Urinary bladder (tissue), 4 donors: ENCODE data around the gene MAGI3. TPM values are rescaled to one million over a fixed set of nuclear protein-coding genes. Genes with fewer than 3 reads are reported as not detected.
"Not testable (repeated sequence)": the region's sequence is repeated elsewhere in the genome, so short reads cannot be mapped to it uniquely, and the experiment has no call there.

Source experiments
- DNase-seq: peaks from one replicate; pipeline ENCODE4 v3.0.0-alpha.2; 2015; ENCODE audit errors: extremely low spot score
- H3K27ac ChIP-seq: one replicate; pipeline ENCODE4 v1.5.1; 2013; ENCODE audit warnings: low read depth, mild to moderate bottlenecking, moderate library complexity
- H3K36me3 ChIP-seq: one replicate; pipeline ENCODE4 v1.6.1; 2013; ENCODE audit warnings: mild to moderate bottlenecking, moderate library complexity; ENCODE audit not compliant: insufficient read depth
- H3K4me1 ChIP-seq: one replicate; pipeline ENCODE4 v1.6.1; 2013; ENCODE audit warnings: mild to moderate bottlenecking, moderate library complexity; ENCODE audit not compliant: insufficient read depth
- H3K4me3 ChIP-seq: one replicate; pipeline ENCODE4 v1.5.1; 2013; ENCODE audit warnings: low read depth, low read length
- WGBS: extraction: QIAGEN DNeasy Blood & Tissue Kit; methylation state at CpG from one replicate; pipeline ENCODE4 v1.1.7; 2013; 5-methylcytosine and 5-hydroxymethylcytosine counted together
- polyA plus RNA-seq: library from polyadenylated mRNA; stranded (reverse); fragments of 200-250 nt; gene quantifications from one replicate; pipeline ENCODE4 v1.2.3, GENCODE V29; 2013
- total RNA-seq: library from RNA; depleted of rRNA; stranded (reverse); fragments of >200 nt; gene quantifications from one replicate; pipeline ENCODE4 v1.2.3, GENCODE V29; 2014
- donor health status: healthy with polysubstance abuse.
- donor health status: healthy.

The MAGI3 gene
- total and polyA plus RNA-seq, 2 donors: 6.1 to 34.7 TPM

- Histone ChIP-seq H3K36me3 (no peaks in the 10 kb centered on the region), H3K4me3 (no peak overlapping the region), H3K4me1 (no peaks in the 10 kb centered on the region), H3K27ac (no peak overlapping the region)
- no peak for DNase-seq
- 85% methylated on average over 3 of the region's 3 CpGs for WGBS
Measured at GRCh38 chr1:113438505-113439276, 48.4 kb downstream of the MAGI3 start.

DNA sequence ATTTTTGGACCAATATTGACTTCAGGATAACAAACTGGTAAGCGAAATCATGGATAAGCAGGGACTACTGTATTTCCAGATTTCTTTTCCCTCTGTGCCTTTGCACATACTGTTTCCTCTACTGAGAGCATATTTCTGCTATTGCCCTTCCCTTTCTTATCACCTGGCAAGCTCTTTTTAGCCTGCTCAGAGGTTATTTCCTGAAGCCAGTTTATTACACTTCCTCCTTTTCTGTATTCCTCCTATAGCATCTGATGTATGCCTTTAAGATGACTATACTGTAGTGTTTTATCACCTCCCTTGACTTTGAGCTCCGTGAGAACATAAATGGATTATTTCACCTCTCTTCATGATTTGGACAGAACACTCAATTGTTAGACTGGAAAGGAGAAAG, 49.0 kb downstream of the MAGI3 start:
- H3K36me3 ChIP-seq: no peaks in the 10 kb centered on the region
- 85% methylated on average over 2 of the region's 2 CpGs for WGBS
- H3K4me3 ChIP-seq: no peak overlapping the region
- no peak for DNase-seq
- H3K27ac ChIP-seq: no peak overlapping the region
- no peaks in the 10 kb centered on the region for H3K4me1 ChIP-seq

- no peaks in the 10 kb centered on the region for H3K36me3 ChIP-seq
- 65% methylated on average over 2 of the region's 2 CpGs for WGBS
Measured at GRCh38 chr1:113442131-113442530, 51.8 kb downstream of the MAGI3 start.

DNA sequence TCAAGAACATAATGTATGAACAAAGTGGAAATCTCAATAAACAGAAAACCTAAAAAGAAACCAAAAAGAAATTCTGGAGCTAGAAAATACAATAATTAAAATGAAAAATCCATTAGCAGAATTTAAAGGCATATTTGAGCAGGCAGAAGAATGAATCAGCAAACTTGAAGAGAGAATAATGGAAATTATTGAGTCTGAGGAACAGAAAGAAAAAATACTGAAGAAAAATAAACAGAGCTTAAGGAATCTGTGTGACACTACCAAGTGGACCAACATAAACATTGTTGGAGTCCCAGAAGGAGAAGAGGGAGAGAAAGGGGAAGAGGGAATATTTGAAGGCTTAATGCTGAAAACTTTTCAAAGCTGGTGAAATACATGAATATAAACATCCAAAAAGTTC, 54.5 kb downstream of the MAGI3 start:
- DNase-seq: no peak
- Histone ChIP-seq H3K4me3 (no peak overlapping the region), H3K27ac (no peak overlapping the region), H3K36me3 (no peaks in the 10 kb centered on the region), H3K4me1 (no peaks in the 10 kb centered on the region)

More at GRCh38 chr1:113442131-113442530, 51.8 kb downstream of the MAGI3 start:
- Histone ChIP-seq H3K4me1 (no peaks in the 10 kb centered on the region), H3K4me3 (no peak overlapping the region), H3K27ac (no peak overlapping the region)
- no peak for DNase-seq

DNA sequence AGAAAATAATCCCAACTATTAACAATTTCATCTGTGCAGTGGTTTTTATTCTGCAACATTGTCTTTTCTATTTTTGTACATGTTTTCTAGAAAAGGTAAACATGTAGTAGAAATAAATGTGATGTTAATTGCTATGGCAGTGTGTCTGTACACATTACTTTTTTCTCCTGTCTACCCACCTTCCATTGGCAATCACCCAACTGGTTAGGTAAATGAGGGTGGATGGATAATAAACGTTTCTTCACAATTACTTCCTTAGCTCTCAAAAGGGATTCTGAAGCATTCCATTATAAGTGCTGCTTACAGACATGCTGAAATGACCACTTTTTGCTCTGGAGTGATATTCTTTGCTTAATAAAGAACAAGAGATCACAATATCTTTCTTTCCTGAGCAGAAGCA, 61.4 kb downstream of the MAGI3 start:
- no peaks in the 10 kb centered on the region for H3K36me3 ChIP-seq
- H3K4me1 ChIP-seq: no peaks in the 10 kb centered on the region
- H3K4me3 ChIP-seq: no peak overlapping the region
- 14% methylated on average over 1 of the region's 1 CpG for WGBS
- H3K27ac ChIP-seq: no peak overlapping the region
- DNase-seq: no peak

DNA sequence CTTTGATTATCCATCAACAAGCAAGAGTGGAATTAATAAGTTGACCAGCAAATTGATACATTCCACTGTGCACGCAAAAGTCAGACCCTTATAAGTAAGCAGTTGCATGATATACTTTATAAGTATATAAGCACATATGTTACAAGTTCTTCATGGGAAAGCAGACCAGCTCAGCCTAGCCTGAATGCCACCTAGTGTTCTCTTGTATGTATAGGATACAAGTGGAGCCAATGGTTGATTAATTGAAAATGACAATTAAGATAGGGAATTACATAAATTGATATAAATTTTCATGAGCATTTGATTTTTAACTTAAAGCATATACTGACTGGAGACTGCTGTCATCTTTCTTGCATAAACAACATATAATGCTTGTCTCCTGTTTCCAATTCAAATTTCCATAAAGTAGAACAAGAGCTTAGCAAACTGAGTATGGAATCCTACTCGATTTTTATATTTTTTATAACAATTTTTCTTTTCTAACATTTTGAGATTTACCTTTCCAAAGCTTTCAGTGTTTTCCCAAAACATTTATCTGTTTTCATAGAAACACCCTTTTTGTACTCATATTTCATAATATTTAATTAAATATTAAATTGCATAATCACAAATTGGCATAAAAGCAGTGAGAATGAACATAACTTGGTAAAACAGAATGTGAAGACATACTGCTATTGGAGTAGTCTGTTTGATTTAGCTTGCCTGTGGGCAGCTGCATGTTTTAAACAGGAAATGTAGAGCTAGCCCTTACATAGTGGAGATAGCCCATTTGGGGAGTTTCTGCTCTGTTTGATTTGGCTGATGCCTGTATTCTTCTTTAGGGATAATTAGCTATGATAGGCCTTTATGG, 62.8 kb downstream of the MAGI3 start:
- H3K27ac ChIP-seq: no peak overlapping the region
- H3K4me1 ChIP-seq: no peaks in the 10 kb centered on the region
- WGBS: 61% methylated on average over 2 of the region's 2 CpGs
- no peak overlapping the region for H3K4me3 ChIP-seq
- no peaks in the 10 kb centered on the region for H3K36me3 ChIP-seq
- DNase-seq: no peak

DNA sequence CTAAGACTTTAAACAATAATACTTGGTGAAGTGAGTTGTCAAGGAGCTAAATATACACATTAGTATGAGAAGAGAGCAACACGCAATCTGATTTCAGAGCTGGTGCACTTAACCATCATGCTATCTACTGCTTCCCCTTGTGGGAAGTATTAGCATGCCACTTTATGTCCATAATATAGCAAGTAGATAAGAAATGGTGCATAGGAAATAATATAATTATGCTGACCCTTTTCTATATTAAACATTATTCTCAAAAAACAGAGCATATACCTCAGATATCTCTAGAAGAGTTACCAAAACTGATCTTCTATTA, 63.4 kb downstream of the MAGI3 start:
- no peak for DNase-seq
- H3K36me3 ChIP-seq: no peaks in the 10 kb centered on the region
- H3K27ac ChIP-seq: no peak overlapping the region
- 93% methylated on average over 1 of the region's 1 CpG for WGBS
- H3K4me1 ChIP-seq: no peaks in the 10 kb centered on the region
- H3K4me3 ChIP-seq: no peak overlapping the region

DNA sequence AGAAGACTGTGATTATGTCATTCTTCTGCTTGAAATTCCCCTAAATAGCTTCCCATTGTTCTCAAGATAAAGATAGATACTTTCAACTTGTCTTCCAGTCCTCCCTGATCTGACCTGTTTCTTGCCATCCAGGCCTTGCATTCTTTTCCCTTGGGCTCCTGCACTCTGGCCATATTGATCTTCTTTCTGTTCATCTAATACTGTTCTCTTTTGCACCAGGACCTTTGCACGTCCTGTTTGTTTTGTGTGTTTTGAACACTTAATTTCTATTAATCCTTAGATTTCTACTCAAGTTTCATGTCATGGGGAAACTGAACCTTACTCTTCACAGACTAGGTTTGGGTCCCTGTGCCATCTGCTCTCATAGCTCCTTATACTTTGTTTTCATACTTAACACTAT, 65.1 kb downstream of the MAGI3 start:
- Histone ChIP-seq H3K4me3 (no peak overlapping the region), H3K27ac (no peak overlapping the region), H3K36me3 (no peaks in the 10 kb centered on the region), H3K4me1 (no peaks in the 10 kb centered on the region)
- DNase-seq: no peak
- WGBS: 96% methylated on average over 1 of the region's 1 CpG

- H3K4me1 ChIP-seq: no peaks in the 10 kb centered on the region
- DNase-seq: no peak
- H3K36me3 ChIP-seq: no peaks in the 10 kb centered on the region
- 19% methylated on average over 2 of the region's 2 CpGs for WGBS
- no peak overlapping the region for H3K4me3 ChIP-seq
- no peak overlapping the region for H3K27ac ChIP-seq
Measured at GRCh38 chr1:113456967-113457366, 66.7 kb downstream of the MAGI3 start.

DNA sequence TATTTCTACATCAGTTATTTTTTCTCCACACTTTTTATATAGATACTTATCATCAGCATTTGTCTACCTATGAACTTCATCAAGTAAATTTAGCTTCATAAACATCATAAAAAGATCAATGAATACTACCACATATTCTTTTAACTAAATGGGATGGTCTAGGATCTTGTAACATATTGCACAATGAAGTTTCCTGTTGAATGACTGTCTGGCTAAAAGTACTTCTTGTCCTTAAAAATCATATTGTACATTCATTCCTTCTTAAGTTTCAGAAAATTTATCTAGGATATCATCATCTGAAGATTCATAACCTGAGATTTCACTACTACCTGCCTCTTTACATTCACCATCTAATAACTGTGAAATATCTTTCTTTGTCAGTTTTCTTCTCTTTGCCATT, 69.0 kb downstream of the MAGI3 start:
- Histone ChIP-seq H3K36me3 (no peaks in the 10 kb centered on the region), H3K4me1 (no peaks in the 10 kb centered on the region), H3K4me3 (no peak overlapping the region), H3K27ac (no peak overlapping the region)
- no peak for DNase-seq

DNA sequence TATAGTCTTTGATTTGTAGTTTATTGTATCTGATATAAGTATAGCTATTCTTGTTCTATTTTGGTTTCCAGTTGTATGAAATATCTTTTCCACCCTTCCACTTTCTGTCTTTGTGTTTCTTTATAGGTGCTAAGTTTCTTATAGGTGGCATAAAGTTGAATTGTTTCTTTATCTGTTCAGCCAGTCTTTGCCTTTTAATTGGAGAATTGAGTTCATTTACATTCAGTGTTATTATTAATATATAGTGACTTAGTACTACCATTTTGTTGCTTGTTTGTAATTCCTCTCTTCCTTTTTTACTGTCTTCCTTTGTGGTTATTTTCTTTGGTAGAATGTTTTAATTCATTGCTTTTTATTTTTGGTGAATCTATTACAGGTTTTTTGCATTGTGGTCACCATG, 77.7 kb downstream of the MAGI3 start:
- no peak overlapping the region for H3K4me3 ChIP-seq
- no peaks in the 10 kb centered on the region for H3K4me1 ChIP-seq
- no peak overlapping the region for H3K27ac ChIP-seq
- DNase-seq: no peak
- H3K36me3 ChIP-seq: no peaks in the 10 kb centered on the region

DNA sequence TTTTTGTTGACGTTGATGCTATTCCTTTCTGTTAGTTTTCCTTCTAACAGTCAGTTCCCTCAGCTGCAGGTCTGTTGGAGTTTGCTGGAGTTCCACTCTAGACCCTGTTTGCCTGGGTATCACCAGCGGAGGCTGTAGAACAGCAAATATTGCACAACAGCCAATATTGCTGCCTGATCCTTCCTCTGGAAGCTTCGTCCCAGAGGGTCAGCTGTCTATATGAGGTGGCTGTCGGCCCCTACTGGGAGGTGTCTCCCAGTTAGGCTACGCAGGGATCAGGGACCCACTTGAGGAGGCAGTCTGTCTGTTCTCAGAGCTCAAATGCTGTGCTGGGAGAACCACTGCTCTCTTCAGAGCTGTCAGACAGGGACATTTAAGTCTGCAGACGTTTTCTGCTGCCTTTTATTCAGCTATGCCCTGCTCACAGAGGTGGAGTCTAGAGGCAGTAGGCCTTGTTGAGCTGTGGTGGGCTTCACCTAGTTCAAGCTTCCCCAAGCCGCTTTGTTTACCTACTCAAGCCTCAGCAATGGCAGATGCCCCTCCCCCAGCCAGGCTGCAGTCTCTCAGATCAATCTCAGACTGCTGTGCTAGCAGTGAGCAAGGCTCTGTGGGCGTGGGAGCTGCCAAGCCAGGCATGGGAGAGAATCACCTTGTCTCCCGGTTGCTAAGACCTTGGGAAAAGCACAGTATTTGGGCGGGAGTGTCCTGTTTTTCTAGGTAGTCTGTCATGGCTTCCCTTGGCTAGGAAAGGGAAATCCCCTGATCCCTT, 88.3 kb downstream of the MAGI3 start:
- H3K36me3 ChIP-seq, DNase-seq, H3K4me3 ChIP-seq, H3K4me1 ChIP-seq, H3K27ac ChIP-seq: not testable (repeated sequence)
- 95% methylated on average over 10 of the region's 10 CpGs for WGBS

- H3K4me3 ChIP-seq: no peak overlapping the region
- no peak overlapping the region for H3K27ac ChIP-seq
- H3K4me1 ChIP-seq: no peaks in the 10 kb centered on the region
- no peak for DNase-seq
- H3K36me3 ChIP-seq: no peaks in the 10 kb centered on the region
- WGBS: 97% methylated on average over 5 of the region's 5 CpGs
Measured at GRCh38 chr1:113479713-113480676, 89.7 kb downstream of the MAGI3 start.
